HG03097 (cell line): ENCODE results near the gene SEMA4D.

Experiments
- ATAC-seq: cut with Tn5 transposase; IDR thresholded peaks from one replicate; pipeline ENCODE4 v1.9.1; 2021; ENCODE audit not compliant: unreplicated experiment, low FRiP score

SEMA4D gene

GRCh38 chr9:89400403-89401116 lies 97.4 kb downstream of the SEMA4D start:
- peak; percentile 53 for ATAC-seq

GRCh38 chr9:89398621-89399020 lies 99.3 kb downstream of the SEMA4D start:
- no peak for ATAC-seq

GRCh38 chr9:89397471-89397870 lies 100.4 kb downstream of the SEMA4D start:
- ATAC-seq, result no peak

- no peak for ATAC-seq
Measured at GRCh38 chr9:89395931-89396710, 101.8 kb downstream of the SEMA4D start.

- no peak for ATAC-seq
Measured at GRCh38 chr9:89394412-89394811, 103.5 kb downstream of the SEMA4D start.

- no peak for ATAC-seq
Measured at GRCh38 chr9:89391585-89391984, 106.3 kb downstream of the SEMA4D start.

- ATAC-seq, result no peak
Measured at GRCh38 chr9:89390578-89391116, 107.3 kb downstream of the SEMA4D start.

- no peak for ATAC-seq
Measured at GRCh38 chr9:89390068-89390555, 107.8 kb downstream of the SEMA4D start.

- no peak for ATAC-seq
Measured at GRCh38 chr9:89388868-89389177, 109.1 kb downstream of the SEMA4D start.

GRCh38 chr9:89388084-89388867 lies 109.6 kb downstream of the SEMA4D start:
- ATAC-seq, result no peak

- ATAC-seq, result no peak
Measured at GRCh38 chr9:89387197-89387849, 110.6 kb downstream of the SEMA4D start.

GRCh38 chr9:89386797-89387196 lies 111.1 kb downstream of the SEMA4D start:
- ATAC-seq, result no peak

GRCh38 chr9:89386206-89386605 lies 111.7 kb downstream of the SEMA4D start:
- no peak for ATAC-seq

GRCh38 chr9:89384783-89385182 lies 113.1 kb downstream of the SEMA4D start:
- ATAC-seq, result no peak

GRCh38 chr9:89383721-89384300 lies 114.1 kb downstream of the SEMA4D start:
- no peak for ATAC-seq

- ATAC-seq, result no peak
Measured at GRCh38 chr9:89383030-89383720, 114.7 kb downstream of the SEMA4D start.

GRCh38 chr9:89382026-89382986 lies 115.6 kb downstream of the SEMA4D start:
- ATAC-seq, result no peak

- no peak for ATAC-seq
Measured at GRCh38 chr9:89381308-89381609, 116.7 kb downstream of the SEMA4D start.
